MV-4-11 (cell line): ENCODE data around the gene TPBG.

Experiments
- DNase-seq: peaks from one replicate; lab custom pipeline; 2025; lab: John Stamatoyannopoulos, UW

TPBG gene, protein sequence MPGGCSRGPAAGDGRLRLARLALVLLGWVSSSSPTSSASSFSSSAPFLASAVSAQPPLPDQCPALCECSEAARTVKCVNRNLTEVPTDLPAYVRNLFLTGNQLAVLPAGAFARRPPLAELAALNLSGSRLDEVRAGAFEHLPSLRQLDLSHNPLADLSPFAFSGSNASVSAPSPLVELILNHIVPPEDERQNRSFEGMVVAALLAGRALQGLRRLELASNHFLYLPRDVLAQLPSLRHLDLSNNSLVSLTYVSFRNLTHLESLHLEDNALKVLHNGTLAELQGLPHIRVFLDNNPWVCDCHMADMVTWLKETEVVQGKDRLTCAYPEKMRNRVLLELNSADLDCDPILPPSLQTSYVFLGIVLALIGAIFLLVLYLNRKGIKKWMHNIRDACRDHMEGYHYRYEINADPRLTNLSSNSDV

DNA sequence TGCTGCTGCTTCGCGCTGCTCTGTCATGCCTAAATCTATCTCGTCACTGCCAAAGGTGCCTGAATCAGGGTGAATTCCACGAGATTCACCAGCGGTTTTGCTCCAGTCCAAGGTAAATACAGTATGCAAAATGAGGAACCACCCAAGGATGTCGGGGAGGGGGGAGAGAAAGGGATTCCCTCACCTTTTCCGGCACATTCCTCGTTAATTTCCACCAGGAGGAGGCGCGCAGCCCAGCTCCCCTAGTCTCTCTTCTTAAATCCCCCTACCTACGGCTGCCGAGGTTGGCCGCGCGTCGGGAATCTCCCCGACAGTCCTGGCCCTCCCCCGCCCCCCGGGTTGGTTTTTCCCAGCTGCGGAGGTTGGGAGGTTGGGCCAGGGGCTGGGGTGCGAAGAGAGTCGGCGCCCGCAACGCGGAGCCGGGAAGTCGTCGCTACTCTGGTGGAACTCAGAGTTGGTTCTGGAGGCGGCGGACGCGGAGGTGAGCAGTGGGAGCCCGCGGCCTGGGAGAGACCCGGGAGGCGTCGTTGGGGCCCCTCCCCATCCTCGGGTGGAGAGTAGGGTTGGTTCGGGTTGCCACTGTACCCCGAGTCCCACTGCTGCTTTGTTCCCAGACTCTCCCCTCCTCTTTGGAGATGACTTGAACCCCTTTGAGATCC lies at the start of gene TPBG:
Gene TPBG (plus strand): TSS at position 390 of the 659 bp plus-strand sequence. CDS start 1,145 bp downstream, outside the sequence.
- DNase-seq = no peak

DNA sequence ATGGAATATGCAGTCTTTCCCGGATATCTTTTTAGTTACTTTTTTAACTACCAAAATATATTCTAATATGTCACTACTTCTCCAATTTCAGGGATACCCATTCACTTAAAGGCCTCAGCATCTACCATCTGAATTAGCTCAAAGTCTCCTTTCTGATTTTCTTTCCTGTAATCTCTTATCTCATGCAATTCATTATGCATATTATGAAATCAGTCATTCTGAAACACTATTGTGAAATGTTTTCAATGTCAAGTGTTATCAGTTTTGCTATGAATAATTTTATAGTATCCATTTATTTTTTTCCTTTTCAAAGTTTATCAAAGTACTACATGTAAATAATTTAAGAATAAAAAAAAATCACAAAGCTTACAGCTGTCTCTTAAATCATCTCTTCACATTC lies 41.2 kb upstream of the TPBG start:
- DNase-seq = no peak

DNA sequence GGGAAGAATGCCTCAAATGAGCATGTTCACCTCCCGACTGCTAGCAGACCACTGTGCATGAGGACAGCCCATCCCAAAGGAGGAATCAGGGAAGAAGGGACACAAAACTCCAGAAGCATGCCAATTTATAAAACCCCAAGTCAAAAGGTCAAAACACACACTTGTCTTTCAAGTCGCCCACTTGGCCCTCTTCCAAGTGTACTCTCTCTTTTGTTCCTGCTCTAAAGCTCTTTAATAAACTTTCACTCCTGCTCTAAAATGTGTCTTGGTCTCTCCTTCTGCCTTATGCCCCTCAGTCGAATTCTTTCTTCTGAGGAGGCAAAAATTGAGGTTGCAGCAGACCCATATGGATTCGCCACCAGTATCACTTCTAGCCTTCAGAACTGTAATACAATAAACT lies 33.9 kb upstream of the TPBG start:
- no peak for DNase-seq

GRCh38 chr6:82330171-82330804 lies 33.3 kb upstream of the TPBG start:
- DNase-seq = no peak

GRCh38 chr6:82331031-82331773 lies 32.4 kb upstream of the TPBG start:
- DNase-seq = no peak

GRCh38 chr6:82333781-82334180 lies 29.8 kb upstream of the TPBG start:
- DNase-seq = no peak

GRCh38 chr6:82337688-82338257 lies 25.8 kb upstream of the TPBG start:
- DNase-seq = no peak

GRCh38 chr6:82348130-82348529 lies 15.5 kb upstream of the TPBG start:
- no peak for DNase-seq

DNA sequence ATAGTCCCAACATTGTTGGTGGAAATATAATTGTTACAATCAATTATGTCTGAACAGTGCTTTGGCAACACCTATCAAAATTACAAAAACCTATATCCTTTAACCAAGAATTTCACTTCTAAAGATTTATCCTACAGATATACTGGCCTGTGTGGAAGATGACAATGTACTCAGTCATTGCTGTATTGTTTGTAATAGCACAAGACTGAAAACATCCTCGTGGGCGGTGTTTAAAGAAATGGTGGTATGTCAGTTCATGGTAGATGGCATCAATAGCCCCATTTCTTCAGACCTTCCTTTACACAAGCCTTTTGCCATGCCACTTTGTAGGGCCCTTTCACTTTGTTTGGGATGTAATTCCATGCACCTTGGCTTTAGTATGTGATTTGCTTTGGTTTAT lies 9.8 kb upstream of the TPBG start:
- no peak for DNase-seq

- no peak for DNase-seq
Measured at GRCh38 chr6:82360552-82360951, 3.1 kb upstream of the TPBG start.

DNA sequence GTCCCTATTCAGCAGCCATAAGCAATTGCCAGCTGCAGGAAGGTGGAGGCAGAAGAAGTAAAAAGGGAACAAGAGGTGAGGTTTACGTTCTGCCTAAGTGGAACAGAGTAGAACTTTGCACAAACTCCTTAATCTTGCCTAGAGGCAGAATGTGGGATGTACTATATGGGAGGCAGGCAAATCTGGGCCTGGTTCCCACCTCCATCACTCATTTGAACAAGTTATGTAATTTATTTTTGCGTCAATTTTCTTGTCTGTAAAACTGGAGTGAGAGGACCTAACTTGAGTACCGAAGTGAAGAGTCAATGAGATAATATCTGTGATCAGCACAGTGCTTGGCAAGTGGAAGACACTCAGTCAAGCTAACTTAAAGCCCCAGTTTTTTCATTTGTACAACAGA lies 2.0 kb upstream of the TPBG start:
- DNase-seq = no peak

DNA sequence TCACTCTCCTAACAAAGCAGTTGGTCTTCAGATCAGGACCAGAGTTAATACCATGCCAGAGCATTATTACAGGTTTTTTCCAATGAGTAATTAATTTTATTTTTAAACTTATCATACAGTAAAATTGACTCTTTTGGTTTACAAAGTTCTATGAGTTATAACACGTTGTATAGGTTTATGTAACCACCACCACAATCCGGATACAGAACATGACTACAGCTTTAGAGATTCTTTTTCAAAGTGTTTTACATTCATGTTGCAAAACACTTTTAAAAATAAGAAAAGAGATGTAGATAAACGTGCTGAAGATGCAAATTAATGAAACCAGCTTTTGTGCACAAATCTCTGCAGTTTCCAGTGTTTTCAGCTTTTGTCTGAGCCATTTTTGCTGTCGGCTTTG lies 1.5 kb upstream of the TPBG start:
- DNase-seq = no peak

DNA sequence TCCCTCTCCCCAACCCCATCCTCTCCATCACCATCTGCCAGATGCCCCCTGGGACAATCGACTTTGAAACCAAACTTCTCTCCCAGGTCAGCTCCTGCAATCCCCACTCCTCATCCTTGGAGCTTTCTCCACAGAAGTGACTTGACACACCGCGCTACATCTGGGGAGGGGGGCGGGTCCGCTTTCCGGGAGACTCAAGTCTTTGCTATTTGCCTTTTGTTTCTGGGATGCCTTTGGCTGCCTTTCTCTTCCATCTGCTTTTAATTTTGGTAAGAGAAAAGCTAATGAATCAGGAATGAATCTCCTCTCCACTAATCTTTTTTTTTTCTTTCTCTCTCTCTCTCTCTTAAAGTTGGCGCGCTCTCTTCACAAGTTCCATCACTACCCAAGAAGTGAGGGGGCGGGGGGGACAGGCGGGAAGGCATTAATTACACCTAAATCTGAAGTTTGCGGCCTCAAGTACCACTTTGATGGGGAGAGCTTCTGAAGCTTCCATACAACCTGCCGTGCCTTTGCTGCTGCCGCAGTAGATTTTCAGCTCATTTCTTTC lies 664 bp upstream of the TPBG start:
- DNase-seq = no peak

- peak; percentile 10 for DNase-seq
Measured at GRCh38 chr6:82364087-82365015, 734 bp downstream of the TPBG start.

DNA sequence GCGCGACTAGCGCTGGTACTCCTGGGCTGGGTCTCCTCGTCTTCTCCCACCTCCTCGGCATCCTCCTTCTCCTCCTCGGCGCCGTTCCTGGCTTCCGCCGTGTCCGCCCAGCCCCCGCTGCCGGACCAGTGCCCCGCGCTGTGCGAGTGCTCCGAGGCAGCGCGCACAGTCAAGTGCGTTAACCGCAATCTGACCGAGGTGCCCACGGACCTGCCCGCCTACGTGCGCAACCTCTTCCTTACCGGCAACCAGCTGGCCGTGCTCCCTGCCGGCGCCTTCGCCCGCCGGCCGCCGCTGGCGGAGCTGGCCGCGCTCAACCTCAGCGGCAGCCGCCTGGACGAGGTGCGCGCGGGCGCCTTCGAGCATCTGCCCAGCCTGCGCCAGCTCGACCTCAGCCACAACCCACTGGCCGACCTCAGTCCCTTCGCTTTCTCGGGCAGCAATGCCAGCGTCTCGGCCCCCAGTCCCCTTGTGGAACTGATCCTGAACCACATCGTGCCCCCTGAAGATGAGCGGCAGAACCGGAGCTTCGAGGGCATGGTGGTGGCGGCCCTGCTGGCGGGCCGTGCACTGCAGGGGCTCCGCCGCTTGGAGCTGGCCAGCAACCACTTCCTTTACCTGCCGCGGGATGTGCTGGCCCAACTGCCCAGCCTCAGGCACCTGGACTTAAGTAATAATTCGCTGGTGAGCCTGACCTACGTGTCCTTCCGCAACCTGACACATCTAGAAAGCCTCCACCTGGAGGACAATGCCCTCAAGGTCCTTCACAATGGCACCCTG lies 1.6 kb downstream of the TPBG start:
- DNase-seq = no peak

GRCh38 chr6:82367704-82368103 lies 4.1 kb downstream of the TPBG start:
- DNase-seq = no peak

DNA sequence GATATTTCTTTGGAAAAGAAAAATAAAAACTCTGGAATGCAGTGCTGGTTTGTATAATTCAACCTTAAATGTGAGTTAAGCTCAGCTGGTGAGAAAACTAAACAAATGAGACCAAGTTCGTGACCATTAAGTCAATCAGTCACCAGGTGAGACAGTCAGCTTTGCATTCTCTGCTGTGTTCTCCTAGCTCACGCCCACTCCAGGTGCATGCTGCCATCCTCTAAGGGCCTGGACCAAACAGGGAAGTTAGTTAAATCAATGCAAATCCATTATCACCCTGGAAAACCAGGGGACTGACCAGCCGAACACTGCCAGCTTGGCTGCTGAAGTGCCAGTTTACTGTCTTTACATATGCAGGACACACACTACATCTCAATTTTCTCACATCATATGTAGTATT lies 7.2 kb downstream of the TPBG start:
- DNase-seq = no peak

GRCh38 chr6:82371799-82372546 lies 8.4 kb downstream of the TPBG start:
- no peak for DNase-seq

DNA sequence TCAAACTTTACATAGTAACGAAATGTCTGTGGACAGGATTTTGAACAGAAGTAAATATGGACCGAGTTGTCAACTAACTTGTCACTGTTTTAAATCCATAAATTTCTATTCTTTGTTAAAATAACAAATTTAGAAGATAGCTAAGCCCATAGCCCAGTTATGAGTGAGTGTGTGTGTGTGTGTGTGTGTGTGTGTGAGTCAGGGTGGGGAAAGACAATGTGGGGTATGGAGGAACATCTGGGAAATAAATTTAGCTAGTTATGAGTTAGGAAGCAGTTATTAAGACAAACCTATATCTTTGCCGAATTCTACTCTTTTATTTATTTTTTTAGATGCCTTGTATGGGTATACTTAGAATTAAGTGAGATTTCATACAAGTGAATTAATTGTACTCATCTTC lies 9.0 kb downstream of the TPBG start:
- no peak for DNase-seq
